ENCODE measurements around the gene HIVEP3. TPM values are rescaled to one million over a fixed set of nuclear protein-coding genes. Genes with fewer than 3 reads are reported as not detected.

HIVEP3 gene
- total RNA-seq, 1 experiment from 2014 or later, result 11.0 TPM

- POLR2A ChIA-PET (ENCODE audit: unreplicated experiment), result no interaction called here
- intact Hi-C loops (cut with micrococcal nuclease; ENCODE audit: unreplicated experiment), result no loop called here
- peaks cover 18% of the 10 kb centered on the region for H3K4me1 ChIP-seq (replicated peaks; ENCODE audit: insufficient read depth)
Observed at GRCh38 chr1:41799205-41799604, 119.5 kb downstream of the HIVEP3 start.

GRCh38 chr1:41795205-41795762 lies 123.4 kb downstream of the HIVEP3 start:
- no peak for DNase-seq
- H3K36me3 ChIP-seq (ENCODE audit: low read depth), result no peaks in the 10 kb centered on the region
- H3F3A ChIP-seq (ENCODE audit: insufficient read depth, low read depth), result peaks cover 6% of the 10 kb centered on the region; the same call in 1 of the 2 replicates
- no peaks in the 10 kb centered on the region for H4K20me1 ChIP-seq (ENCODE audit: insufficient read depth)
- intact Hi-C loops (cut with micrococcal nuclease; ENCODE audit: unreplicated experiment), result loop anchor here (1.0 to 2.0 kb wide), 2 partner anchors 130 to 221 kb away; no protein-coding TSS in a partner anchor
- ChIA-PET POLR2A (ENCODE audit: unreplicated experiment) (no interaction called here), CTCF (interaction anchor here (0.6 kb wide), 1 partner anchor 222 kb away, joined by 3 read pairs; no protein-coding TSS in a partner anchor)
- no peak overlapping the region for H3K4me2 ChIP-seq
- no peak overlapping the region for H2AFZ ChIP-seq
- no peaks in the 10 kb centered on the region for H3K9me3 ChIP-seq (ENCODE audit: insufficient read depth, low read depth)
- H3K27me3 ChIP-seq (ENCODE audit: insufficient read depth, low read depth), result no peaks in the 10 kb centered on the region
- no peak overlapping the region for H3K27ac ChIP-seq
- no peak overlapping the region for H3K4me3 ChIP-seq
- H3K9me2 ChIP-seq (ENCODE audit: insufficient read depth), result no peaks in the 10 kb centered on the region
- no peak for TF ChIP-seq EZH2 (IDR thresholded peaks at IDR 0.05; ENCODE audit: low read depth)
- TF ChIP-seq CTCF (conservative IDR thresholded peaks at IDR 0.05), result peak; percentile 59
- H3K4me1 ChIP-seq (replicated peaks; ENCODE audit: insufficient read depth), result peaks cover 13% of the 10 kb centered on the region
- no peaks in the 10 kb centered on the region for H3K79me2 ChIP-seq (ENCODE audit: low read depth)
- no TSS peak for BruUV-seq (replicated peaks)

More at GRCh38 chr1:41799205-41799604, 119.5 kb downstream of the HIVEP3 start:
- H3K9me3 ChIP-seq (ENCODE audit: insufficient read depth, low read depth), result no peaks in the 10 kb centered on the region
- H3K36me3 ChIP-seq (ENCODE audit: low read depth), result no peaks in the 10 kb centered on the region
- no peak for TF ChIP-seq CTCF (conservative IDR thresholded peaks at IDR 0.05)
- no peak for TF ChIP-seq EZH2 (IDR thresholded peaks at IDR 0.05; ENCODE audit: low read depth)
- H4K20me1 ChIP-seq (ENCODE audit: insufficient read depth), result no peaks in the 10 kb centered on the region
- H3K27ac ChIP-seq, result no peak overlapping the region
- BruUV-seq (replicated peaks), result no TSS peak
- no peak overlapping the region for H2AFZ ChIP-seq
- H3K4me2 ChIP-seq, result no peak overlapping the region
- H3K4me3 ChIP-seq, result no peak overlapping the region
- DNase-seq, result no peak
- H3K9me2 ChIP-seq (ENCODE audit: insufficient read depth), result no peaks in the 10 kb centered on the region
- no peaks in the 10 kb centered on the region for H3K27me3 ChIP-seq (ENCODE audit: insufficient read depth, low read depth)
- peaks cover 3% of the 10 kb centered on the region; the same call in 1 of the 2 replicates for H3F3A ChIP-seq (ENCODE audit: insufficient read depth, low read depth)
- no peaks in the 10 kb centered on the region for H3K79me2 ChIP-seq (ENCODE audit: low read depth)
- CTCF ChIA-PET, result interaction anchor here (0.7 kb wide), 1 partner anchor 226 kb away, joined by 4 read pairs; no protein-coding TSS in a partner anchor

GRCh38 chr1:41794031-41794430 lies 124.7 kb downstream of the HIVEP3 start:
- Histone ChIP-seq H3K4me1 (replicated peaks; ENCODE audit: insufficient read depth) (peaks cover 25% of the 10 kb centered on the region), H3K79me2 (ENCODE audit: low read depth) (no peaks in the 10 kb centered on the region), H3K4me3 (no peak overlapping the region), H3K36me3 (ENCODE audit: low read depth) (no peaks in the 10 kb centered on the region), H3K4me2 (no peak overlapping the region), H4K20me1 (ENCODE audit: insufficient read depth) (no peaks in the 10 kb centered on the region), H3F3A (ENCODE audit: insufficient read depth, low read depth) (peaks cover 19% of the 10 kb centered on the region), H2AFZ (no peak overlapping the region), H3K27ac (no peak overlapping the region), H3K27me3 (ENCODE audit: insufficient read depth, low read depth) (no peaks in the 10 kb centered on the region), H3K9me3 (ENCODE audit: insufficient read depth, low read depth) (no peaks in the 10 kb centered on the region), H3K9me2 (ENCODE audit: insufficient read depth) (no peaks in the 10 kb centered on the region)
- POLR2A ChIA-PET (ENCODE audit: unreplicated experiment), result no interaction called here
- intact Hi-C loops (cut with micrococcal nuclease; ENCODE audit: unreplicated experiment), result loop anchor here (2.0 kb wide), 1 partner anchor 129 kb away; no protein-coding TSS in a partner anchor
- BruUV-seq (replicated peaks), result no TSS peak
- DNase-seq, result no peak
- TF ChIP-seq CTCF (conservative IDR thresholded peaks at IDR 0.05), result no peak
- no peak for TF ChIP-seq EZH2 (IDR thresholded peaks at IDR 0.05; ENCODE audit: low read depth)
- CTCF ChIA-PET, result no interaction called here
